CD4-positive, alpha-beta T cell treated with Interleukin-4 for 4 hours (primary cell): ENCODE measurements around the gene AQP12B.
A peak's percentile ranks its signal among the peaks of the same experiment; 100 is the strongest.

Experiments used
- DNase-seq: peaks from one replicate; pipeline ENCODE4 v3.0.0-alpha.2; 2020

The AQP12B gene

DNA sequence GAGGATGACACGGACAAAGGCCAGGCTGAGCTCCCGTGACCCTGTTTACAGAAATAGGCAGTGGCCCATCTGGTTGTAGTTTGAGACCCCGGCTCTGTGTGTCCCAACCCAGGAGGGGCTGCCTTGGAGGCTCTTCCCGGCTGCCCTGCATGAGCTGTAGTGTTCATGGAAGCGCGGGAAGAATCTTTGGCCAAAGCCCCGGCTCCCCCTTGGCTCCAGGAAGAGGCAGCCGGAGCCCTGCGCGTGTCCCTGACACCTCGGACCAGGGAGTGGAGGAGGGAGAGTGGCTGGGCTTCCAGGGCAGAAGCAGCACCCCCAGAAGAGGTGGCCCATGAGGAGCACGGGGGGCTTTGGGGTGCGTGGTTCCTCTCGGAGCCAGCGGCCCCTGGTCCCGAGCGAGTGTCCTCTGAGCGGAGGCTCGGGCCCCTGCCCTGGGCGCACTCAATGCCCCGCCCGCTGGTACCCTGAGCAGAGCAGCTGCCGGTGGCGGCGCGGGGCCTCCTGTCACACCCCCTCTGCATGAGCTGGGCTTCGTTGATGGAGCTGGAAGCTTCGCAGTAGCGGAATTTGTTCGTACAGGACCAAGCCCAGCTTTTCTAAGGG, 35.7 kb downstream of the AQP12B start:
- no peak for DNase-seq

DNA sequence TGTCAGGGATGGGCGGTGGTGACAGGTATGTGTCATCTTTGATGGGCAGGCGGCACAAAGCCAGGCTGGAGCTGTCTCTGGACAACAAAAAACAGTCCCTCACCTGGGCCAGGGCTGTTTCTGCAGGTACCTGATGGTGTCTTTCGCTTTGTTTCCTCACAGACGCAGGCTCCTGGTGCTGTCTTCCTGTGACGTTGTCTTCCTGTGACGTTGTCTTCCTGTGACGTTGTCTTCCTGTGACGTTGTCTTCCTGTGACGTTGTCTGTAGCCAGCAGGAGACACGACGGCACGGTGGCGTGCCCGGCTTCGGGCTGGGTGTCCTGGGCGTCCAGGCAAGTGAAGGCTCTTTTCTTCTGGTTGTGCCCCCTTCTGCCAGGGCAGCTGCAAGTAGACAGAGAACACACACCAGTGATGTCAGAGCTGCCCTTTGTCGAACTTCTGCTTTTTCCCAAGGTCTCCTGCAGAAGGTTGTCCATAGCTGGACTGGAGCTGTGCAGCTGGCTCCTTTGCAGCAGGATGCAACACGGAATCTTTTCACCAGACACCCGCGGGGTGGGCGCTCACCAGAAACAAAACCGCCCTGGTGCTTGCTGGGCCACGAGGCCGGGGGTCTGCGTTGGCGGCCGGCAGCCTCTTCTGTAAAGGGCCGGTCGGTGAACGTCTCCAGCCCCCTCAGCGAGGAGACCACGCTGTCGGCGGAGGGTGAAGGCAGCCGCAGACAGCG, 36.3 kb downstream of the AQP12B start:
- DNase-seq = peak; percentile 48

DNA sequence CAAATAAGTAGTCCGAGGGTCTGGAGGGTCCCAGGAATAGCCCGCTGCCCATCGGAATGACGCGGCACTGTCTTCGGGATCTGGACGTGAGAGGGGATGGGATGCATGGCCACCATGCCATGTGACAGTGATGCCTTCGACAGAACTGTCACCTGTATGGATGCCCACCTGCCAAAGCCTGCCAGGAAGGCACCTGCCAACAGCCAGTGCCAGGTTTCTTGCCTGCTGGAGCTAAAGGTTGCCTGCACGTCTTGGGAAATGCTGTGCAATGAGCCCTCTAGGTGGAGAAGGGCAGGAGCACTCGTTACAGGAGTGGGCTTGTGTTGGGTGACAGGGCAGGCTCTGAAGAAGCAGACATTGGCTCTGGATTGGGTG, 36.9 kb downstream of the AQP12B start:
- no peak for DNase-seq

DNA sequence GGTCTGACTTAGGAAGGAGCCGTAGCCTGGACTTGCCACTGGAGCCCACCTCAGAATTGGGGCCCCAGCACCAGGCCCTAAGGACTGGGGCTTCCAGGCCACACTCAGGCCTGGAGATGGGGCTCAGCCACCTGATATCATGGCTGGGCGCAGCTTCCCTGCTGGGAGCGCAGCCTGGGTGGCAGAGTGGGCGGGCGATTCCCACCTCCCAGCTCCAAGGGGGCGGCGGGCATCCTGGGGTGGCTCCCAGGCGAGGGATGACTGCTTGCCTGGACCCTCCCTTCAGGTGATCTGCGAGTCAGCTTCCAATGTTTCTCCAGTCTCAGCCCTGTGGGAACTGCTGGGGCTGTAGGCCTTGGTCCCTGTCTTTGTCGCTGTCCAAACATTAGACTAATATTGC, 37.3 kb downstream of the AQP12B start:
- DNase-seq = no peak

DNA sequence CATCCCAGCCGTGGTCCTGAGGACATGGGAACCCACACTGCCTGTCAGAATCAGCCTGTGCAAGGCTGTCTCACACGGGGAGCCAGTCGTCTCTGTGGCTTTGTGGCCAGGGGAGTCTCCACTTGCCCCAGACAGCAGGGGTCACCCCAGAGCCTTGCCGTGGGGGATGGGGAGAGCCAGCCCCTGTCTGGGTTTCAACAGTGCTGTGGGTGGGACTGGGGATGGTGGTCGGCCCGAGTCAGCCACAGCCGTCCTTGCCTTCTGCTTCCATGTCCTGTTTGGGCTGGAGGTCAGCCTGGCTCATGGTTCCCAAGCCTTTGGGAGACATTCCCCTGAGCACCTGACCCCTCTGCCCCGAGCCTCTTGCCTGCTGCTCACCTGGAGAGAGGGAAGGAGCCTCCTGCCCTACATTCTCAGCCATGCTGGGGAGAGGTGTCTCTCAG, 37.8 kb downstream of the AQP12B start:
- no peak for DNase-seq

DNA sequence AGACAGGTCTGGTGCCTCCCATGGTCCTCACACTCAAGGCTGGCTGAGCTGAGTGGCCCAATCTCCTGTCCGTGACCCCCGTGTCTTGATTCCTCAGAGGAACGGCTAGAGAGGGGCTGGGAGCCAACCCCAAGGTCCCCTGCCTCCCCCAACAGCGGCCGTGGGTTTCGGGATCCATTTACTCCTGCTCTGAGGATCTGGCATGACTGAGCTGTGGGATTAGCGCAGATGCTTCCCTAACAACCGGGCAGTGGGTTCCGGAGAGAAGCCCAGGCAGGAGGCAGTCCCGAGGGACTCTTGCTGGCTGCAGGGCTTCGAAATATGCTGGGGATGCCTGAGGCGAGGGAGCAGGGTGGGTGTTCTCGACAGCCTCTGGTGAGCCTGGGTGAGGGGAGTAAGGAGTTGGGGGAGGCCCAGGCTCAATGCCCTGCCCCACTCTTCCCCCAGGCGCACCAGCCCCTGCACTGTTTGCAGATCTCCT, 38.5 kb downstream of the AQP12B start:
- no peak for DNase-seq

DNA sequence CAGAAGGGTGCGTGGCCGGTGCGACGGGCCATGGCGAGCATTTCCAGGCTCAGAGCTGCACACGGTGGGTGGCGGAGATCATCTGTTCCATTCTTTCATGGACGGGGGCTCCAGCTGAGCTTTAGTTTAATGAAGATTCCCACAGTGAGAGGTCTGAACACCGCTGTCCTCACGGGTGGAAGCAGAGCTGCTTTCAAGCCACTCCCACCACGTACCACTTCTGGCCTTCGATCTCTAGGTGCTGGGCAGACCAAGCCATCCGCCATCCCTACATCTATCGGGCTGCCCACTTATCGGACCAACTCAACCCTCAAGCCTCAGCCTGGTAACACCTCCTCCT, 38.9 kb downstream of the AQP12B start:
- no peak for DNase-seq

DNA sequence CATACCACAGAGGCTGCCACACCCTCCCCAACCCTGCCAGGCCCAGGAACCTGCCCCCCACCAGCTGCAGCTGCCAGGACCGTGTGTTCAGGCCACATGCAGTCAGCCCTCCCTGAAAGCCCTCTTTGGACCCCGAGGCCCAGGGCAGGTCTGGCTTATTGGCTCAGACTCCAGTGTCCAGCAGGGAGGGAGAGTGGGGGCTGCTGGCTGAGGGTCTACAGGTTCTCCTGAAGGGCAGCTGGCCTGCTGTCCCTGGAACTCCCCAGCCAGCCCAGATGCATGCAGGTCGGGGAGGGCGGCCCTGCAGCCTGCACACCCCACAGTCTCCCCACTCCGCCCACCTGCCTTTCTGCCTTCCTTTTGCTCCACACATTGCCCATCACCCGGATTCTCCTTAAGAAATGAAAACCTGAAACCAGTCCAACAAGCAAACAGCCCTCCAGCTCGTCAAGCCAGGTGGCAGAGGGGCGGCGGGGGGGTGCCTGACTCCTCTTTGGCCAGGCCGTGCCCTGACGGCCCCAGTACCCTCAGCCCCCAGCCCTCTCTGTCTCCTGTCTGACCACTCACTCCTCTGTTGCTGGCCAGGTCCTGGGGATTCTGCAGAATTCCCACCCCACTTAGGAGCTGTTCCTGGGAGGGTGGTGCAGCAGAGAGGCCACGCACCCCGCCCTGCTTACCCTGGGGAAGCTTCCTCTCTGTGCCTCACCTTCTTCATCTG, 39.4 kb downstream of the AQP12B start:
- no peak for DNase-seq

DNA sequence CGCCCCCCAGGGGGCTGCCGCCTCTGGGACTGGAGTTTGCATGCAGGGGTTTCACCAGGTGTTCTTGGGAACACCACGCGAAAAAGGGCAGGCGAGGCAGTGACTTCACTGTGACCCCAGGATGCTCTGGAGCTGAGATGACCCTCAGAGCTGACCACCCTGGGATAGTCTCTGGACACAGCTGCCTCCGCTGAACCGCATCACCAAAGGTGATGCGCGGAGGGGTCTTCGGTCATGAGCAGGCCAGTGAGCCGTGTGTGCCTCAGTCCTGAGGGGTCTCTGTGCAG, 39.9 kb downstream of the AQP12B start:
- no peak for DNase-seq

DNA sequence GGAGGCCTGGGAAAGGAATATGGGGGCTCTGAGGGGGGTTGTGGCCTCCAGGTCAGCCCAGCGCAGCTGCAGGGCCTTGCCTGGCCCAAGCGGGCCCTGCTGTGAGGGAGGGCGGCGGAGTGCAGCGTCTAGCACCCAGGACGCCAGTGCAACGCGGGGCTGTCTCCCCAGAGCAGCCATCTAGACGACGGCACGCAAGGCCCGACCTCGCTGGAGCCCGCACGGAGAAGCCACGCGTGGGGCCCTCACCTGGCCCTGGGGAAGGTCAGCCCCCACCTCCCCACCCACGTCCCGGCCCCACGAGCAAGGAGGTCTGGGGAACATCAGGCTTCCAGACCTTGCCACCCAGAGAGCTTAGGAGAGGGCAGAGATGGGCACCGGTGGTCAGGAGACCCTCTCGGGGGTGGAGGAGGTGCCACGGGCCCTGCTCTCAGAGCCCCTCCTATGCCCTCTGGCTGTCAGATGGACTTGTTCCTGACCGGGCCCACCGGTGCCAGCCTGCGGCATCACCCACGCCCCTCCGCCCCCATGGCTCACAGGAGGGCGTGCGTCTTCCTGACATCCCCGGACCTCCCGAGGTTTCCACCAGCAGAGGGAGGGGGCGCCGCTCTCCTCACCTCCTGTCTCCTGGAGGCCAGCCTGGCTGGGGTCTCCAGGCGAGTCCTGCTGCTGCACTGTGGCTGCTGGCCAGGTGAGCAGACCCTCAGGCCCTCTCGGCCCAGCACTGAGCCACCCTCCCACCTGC, 40.5 kb downstream of the AQP12B start:
- DNase-seq = no peak

DNA sequence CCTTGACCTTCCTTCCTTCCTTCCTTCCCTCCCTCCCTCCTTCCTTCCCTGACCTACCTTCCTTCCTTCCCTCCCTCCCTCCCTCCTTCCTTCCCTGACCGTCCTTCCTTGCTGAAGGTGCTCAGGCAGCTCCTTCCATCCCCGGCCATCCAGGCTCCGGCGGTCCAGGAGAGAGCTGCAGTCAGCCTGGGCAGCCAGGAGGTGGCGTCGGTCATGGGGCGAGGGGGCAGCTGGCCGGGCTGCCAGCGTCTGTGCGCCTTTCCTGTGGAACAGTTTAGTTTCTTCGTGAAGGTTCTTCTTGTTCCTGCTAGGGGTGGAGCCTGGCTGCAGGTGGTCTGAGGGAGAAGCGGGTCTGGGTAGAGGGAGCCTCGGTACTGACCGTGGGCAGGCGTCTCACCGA, 41.7 kb downstream of the AQP12B start:
- DNase-seq = no peak

DNA sequence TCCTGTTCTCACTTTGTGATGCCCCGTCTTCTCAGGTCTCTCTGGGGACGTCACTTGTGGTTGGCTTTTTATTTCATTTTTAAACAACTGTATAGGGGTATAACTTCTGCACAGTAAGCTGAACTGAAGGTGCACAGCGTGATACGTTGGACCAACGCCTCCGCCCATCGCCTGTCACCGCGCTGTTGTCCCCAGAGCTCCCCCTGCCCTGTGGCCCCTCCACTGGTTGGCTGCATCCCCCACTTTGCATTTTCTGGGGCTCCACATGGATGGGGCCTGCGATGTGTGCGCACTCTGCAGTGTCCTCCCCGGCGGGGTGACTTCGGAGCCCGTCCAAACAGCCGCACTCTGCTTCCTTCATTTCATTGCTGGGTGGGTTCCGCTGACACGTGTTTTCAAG, 43.1 kb downstream of the AQP12B start:
- DNase-seq = no peak

DNA sequence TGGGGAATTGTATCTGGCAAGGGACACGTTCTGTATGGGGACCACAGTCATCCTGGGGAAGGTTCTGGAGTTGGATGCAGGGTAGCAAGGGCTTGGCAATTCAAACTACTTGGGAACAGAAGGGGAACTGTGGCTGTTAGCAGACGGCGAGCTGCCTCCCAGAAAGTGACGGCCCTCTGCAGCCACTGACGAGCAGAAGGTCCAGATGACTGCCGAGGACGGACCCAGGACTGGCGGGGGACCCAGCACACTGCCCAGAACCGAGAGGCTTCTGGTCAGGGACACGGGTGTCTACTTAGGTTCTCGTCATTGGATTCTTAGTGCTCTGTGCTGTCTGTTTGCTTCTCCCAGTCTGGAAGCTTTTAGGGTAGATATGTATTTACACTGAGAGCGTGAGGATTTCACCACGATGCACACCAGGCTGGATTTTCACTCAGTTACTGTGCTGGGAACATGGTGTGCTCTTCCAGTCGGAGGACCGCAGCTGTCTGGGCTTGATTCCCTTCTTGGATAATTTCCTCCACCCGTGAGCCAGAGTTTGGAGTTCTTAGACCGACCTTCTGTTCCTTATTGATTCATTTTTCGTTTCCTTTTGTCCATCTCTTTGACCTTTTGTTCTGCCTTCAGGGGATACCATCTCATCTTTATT, 44.0 kb downstream of the AQP12B start:
- DNase-seq = no peak

DNA sequence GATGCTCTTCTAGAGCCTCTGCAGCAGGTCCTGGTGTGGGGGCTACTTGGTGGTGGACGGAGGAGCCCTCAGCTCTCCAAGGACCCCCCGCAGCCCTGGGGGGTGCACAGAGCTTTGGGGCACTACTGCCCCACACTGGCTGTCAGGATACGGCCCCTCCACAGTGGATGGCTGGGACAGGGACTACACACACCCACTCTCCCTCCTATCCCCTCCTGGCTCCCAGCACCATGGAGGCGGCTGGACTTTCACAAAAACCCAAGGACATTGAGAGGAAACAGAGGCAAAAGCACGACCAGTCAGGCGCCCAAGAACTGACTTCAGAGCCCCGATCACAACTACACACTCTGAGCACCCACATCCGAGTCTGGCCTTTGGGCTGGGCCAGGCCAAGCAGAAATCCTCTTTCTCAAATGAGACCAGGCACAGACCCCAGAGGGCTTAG, 44.8 kb downstream of the AQP12B start:
- no peak for DNase-seq

DNA sequence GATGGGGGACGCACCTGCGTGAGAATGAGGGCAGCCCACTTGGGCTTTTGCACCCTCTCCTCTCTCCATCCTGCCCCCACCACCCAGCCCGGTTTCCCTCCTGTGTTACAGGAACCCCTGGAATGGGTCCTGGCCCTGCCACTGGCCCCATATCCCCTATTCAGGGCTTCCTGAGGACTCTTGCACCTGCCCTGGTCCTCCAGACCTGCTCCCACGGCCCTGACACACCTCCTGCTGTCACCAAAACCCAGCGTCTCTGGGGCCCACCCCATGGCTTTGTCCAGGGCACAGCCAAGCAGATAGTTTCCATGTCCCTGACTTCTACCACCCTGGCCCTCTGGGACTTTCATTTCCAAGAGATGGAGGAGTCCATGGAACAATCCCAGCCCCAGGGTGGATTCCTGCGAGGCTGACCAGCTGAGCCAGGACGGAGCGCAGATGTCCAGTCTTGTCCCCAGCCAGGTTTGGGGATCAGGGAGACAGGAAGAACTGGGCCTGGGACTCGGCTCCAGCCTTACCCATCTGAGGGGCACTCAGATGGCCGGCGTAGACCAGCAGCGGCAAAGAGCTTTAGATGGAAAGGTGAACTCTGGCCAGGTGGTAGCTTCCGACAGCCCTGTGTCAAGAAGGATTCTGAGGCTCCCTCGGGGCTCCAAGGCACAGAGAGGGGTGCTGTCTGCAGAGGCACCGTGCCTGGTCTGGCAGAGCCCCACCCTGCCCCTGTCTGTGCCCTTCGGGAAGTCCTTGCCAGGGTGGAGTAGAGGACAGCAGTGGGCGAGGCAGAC, 45.4 kb downstream of the AQP12B start:
- DNase-seq = no peak

DNA sequence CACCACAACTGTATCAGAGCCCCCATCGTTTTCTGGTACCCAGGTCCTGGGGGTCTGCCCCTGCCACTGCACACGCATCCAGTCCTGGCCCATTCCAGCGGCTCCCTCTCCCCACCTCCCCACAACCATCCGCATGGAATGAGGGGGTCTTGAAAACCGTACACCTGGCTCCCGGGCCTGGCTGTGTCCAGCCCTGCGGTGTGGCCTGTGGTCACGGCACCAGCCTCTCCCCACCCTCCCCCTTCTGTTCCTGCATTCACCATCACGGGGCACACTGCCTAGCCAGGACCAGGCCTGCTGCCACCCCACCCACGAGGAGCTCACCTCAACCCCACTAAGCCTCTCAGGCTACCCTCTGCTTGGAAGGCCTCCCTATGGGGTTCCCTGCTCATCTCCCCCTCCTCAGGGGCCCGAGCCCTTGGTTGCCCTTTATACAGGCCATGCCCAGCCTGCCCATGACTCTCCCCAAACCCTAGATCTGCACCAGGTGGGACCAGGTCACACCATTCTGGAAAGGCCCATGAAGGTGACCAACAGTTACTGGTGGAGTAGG, 46.0 kb downstream of the AQP12B start:
- no peak for DNase-seq

DNA sequence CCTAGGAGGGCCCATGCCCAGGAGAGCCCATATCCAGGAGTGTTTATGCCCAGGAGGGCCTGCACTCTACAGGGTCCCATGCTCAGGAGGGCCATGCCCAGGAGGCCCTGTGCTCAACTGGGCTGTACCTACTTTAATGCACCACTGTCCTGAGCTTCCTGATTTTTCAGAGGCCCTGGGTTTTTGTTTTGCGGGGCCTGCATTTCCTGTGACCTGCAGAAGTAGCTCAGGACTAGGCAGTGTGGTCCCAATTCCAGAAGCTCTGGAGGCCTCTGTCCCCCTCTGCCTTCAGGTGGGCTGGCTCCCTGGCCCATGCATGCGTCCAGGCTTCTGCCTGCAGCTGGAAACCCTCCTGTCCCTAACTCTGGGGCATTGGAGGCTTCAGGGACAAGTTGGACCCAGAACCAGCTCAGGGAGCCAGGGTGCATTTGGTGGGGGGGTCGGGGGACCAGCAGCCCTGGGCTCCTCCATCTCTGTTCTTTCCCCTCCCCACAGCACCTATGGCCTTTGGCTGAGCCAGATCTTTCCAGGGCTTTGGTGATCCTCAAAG, 46.6 kb downstream of the AQP12B start:
- no peak for DNase-seq

DNA sequence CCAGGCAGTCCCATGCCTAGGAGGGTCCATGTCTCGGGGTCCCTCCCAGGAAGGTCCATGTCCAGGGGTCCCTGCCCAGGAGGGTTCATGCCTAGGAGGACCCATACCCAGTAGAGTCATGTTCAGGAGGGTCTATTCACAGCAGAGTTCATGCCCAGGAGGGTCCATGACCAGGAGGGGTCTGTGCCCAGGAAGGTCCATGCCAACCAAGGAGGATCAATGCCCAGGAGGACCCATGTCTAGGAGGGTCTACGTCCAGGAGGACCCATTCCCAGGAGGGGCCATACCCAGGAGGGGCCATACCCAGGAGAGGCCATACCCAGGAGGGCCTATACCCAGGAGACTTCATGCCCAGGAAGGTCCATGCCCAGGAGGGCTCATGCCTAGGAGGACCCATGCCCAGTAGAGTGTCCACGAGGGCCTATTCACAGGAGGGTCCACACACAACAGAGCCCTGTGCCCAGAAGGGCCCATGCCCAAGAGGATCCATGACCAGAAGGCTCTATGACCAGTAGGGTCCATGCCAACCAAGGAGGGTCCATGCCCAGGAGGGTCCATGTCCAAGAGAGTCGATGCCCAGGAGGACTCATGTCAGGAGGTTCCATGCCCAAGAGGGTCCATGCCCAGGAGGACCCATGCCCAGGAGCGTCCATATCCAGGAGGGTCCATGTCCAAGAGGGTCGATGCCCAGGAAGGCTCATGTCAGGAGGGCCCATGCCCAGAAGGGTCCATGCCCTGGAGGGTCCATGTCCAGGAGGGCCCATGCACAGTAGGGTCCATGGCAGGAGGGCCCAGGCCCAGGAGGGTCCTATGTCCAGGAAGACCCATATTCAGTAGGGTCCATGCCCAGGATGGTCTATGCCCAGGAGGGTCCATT, 47.3 kb downstream of the AQP12B start:
- DNase-seq = no peak

DNA sequence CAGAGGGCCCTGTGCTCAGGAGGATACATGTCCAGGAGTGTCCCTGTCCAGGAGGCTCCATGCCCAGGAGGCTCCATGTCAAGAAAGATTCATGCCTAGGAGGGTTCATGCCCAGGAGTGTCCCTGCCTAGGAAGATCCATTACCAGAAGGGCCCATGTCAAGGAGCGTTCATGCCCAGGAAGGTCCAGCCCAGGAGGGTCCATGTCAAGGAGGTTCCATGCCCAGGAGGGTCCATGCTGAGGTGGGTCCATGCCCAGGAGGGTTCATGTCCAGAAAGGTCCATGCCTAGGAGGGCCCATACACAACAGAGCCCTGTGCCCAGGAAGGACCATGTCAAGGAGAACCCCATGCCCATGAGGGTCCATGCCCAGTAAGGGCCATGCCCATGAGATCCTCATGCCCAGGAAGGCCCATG, 50.4 kb downstream of the AQP12B start:
- DNase-seq = no peak

DNA sequence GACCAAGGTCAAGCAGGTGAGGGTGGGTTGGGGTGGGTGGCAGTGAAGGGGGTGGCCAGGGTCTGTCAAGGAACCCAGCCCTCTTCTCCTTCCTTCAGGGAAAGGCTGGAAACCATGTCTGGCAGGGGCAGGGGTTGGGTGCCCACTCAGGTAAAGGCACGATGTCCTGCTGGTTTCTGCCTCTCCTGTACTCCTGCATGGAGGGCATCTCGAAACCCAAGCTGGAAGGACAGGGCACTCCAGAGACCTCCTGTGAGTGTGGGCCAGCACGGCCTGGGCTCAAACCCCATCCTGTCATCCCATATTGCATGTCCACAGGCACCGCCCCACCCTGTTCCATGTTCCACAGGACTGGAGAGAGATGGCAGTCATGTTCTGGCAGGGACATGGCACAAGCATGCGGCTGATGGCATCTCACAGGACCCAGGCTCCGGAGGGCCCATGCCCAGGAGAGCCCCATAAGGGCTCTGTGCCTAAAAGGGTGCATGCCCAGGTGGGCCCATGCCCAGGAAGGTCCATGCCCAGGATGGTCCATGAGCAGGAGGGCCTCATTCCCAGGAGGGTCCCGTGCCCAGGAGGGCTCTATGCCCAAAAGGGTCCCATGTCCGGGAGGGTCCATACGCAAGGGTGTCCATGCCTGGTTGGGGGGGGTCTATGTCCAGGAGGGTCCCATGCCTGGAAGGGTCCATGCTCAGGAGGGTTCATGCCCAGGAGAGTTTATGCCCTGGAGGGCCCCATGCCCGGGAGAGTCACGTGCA, 51.0 kb downstream of the AQP12B start:
- DNase-seq = no peak
